Pancreas (tissue), 10 donors: ENCODE data around the gene LYAR. TPM values are rescaled to one million over a fixed set of nuclear protein-coding genes. Genes with fewer than 3 reads are reported as not detected.

ENCODE experiments used
- ATAC-seq, 4 donors: fragments of 200-7000 bp; cut with Tn5 transposase; one replicate each; pipeline versions ENCODE4 v1.8.0 to v1.9.1; 2020; ENCODE audit warnings: mild to moderate bottlenecking in 4 of 4, moderate library complexity in 4 of 4
- DNase-seq, 6 donors: peaks; one replicate each; pipeline ENCODE4 v3.0.0-alpha.2; 2020
- FAIRE-seq: peaks from 2 replicates; lab custom pipeline; 2012; peaks lifted over from hg19 to GRCh38; lab: Jason Lieb, UNC
- H3K27ac ChIP-seq, 4 donors: fragments of 200-600 bp; sonication (generic); 1 replicate in 3 of 4; 2 replicates in 1 of 4; pipeline versions ENCODE4 v1.5.0 to v1.8.0; 2020
- H3K27me3 ChIP-seq, 4 donors: fragments of 200-600 bp; one replicate each; pipeline ENCODE4 v1.8.0; 2021
- H3K36me3 ChIP-seq, 3 donors: fragments of 200-600 bp; sonication (generic) in 1 of 3; one replicate each; pipeline versions ENCODE4 v1.5.0 to v1.8.0; 2020 to 2021
- H3K4me1 ChIP-seq, 3 donors: fragments of 200-600 bp; one replicate each; pipeline ENCODE4 v1.8.0; 2021
- H3K4me3 ChIP-seq, 4 donors: fragments of 200-600 bp; sonication (generic) in 2 of 4; one replicate each; pipeline versions ENCODE4 v1.5.0 to v1.8.0; 2020 to 2021
- H3K9me3 ChIP-seq, 4 donors: fragments of 200-600 bp; one replicate each; pipeline ENCODE4 v1.8.0; 2021
- CTCF ChIP-seq, 4 donors: fragments of 200-600 bp; sonication (generic) in 3 of 4; IDR thresholded peaks; one replicate each; pipeline versions ENCODE4 v1.5.0 to v1.8.0; 2021; ENCODE audit warnings: antibody characterized with exemption in 4 of 4
- WGBS, 2 donors: extraction: QIAGEN DNeasy Blood & Tissue Kit; methylation state at CpG; one replicate each; pipeline ENCODE4 v1.1.7; 2013; 5-methylcytosine and 5-hydroxymethylcytosine counted together
- intact Hi-C, 3 donors: fragments of 100-400 bp; cut with DNase I; formaldehyde crosslinking; loops; one replicate each; pipeline versions ENCODE4 v1.11.1 to v1.14.2; 2022
- polyA plus RNA-seq, 2 donors: library from polyadenylated mRNA; stranded (reverse); fragments of 200-250 nt; gene quantifications; one replicate each; pipeline ENCODE4 v1.2.3, GENCODE V29; 2013
- total RNA-seq, 6 donors: library from RNA; stranded (reverse); fragmentation: NEBNext Ultra II Directional in 4 of 6; extraction: Animal tissue kit (Norgen Biotek cat#: 25700) in 4 of 6; gene quantifications; one replicate each; pipeline versions ENCODE4 v1.2.1 to v1.2.4, GENCODE V29; 2021 to 2023
- donor health status: healthy with polysubstance abuse.
- donor health status: DM: no; HTN: no; CAD: no; lungs with moderate emphysema.
- donor health status: DM: no; HTN: no; CAD: no.
- donor health status: control.
- donor health status: control.
- donor health status: Bipolar disorder and iron deficiency.
- donor health status: DM: yes; HTN: yes; CAD: no.
- donor health status: DM: no; HTN: no; CAD: no.
- donor health status: DM: no; HTN: no; CAD: no.
- donor health status: DM: yes; HTN: yes; CAD: no.

LYAR gene
- total and polyA plus RNA-seq, 8 donors, result 1.5 to 6.6 (median 4.1) TPM

GRCh38 chr4:4226606-4227438, 63.1 kb downstream of the LYAR start, which contains the start of gene OTOP1:
Gene OTOP1 (minus strand): TSS chr4:4226929. CDS start chr4:4226864, 65 bp downstream.
- peak in 2 of 6 donors; percentile 54 to 75 for DNase-seq
- H3K4me1 ChIP-seq, result no peaks in the 10 kb centered on the region
- H3K27ac ChIP-seq, result no peak within 1 kb of the TSS
- no peak for TF ChIP-seq CTCF (IDR thresholded peaks at IDR 0.05)
- no peak for ATAC-seq
- no peak for FAIRE-seq
- no peaks in the 10 kb centered on the region for H3K9me3 ChIP-seq
- H3K27me3 ChIP-seq, result no peaks in the 10 kb centered on the region
- no peak within 1 kb of the TSS for H3K4me3 ChIP-seq
- WGBS, 2 donors, result 9% methylated on average over 47 to 82 of the region's 82 CpGs
- intact Hi-C loops, result no loop called here
- no peaks in the 10 kb centered on the region for H3K36me3 ChIP-seq

- no peaks in the 10 kb centered on the region for H3K27me3 ChIP-seq
- FAIRE-seq (no peak), ATAC-seq (no peak), DNase-seq (no peak)
- intact Hi-C loops, result no loop called here
- no peak for TF ChIP-seq CTCF (IDR thresholded peaks at IDR 0.05)
- H3K27ac ChIP-seq, result no peak overlapping the region
- no peaks in the 10 kb centered on the region for H3K4me1 ChIP-seq
- no peak overlapping the region for H3K4me3 ChIP-seq
- WGBS, 2 donors, result 12 to 13% methylated on average over 41 of the region's 41 CpGs
- H3K9me3 ChIP-seq, result no peaks in the 10 kb centered on the region
- no peaks in the 10 kb centered on the region for H3K36me3 ChIP-seq
Observed at GRCh38 chr4:4225915-4226605, 63.9 kb downstream of the LYAR start.

Other genes with a start within 250 kb of the LYAR start
- gene OTOP1, start 63.2 kb downstream of the LYAR start, total RNA-seq, result not detected
- gene OTOP1, start 63.2 kb downstream of the LYAR start, polyA plus RNA-seq, result not detected
- gene TMEM128, start 41.9 kb downstream of the LYAR start, total RNA-seq, result 10 to 100 TPM in 2 of 6 donors, 1 to 10 TPM in 4; 6.5 to 10.9 (median 8.2) TPM
- 10 to 100 TPM in 1 of 2 donors, 1 to 10 TPM in 1; 8.7 to 23.3 TPM for gene TMEM128, start 41.9 kb downstream of the LYAR start, polyA plus RNA-seq
- 1 to 10 TPM; 1.5 to 3.7 (median 3.4) TPM for gene ZBTB49, start 97 bp upstream of the LYAR start, total RNA-seq
- 1 to 10 TPM; 2.3 to 3.9 TPM for gene ZBTB49, start 97 bp upstream of the LYAR start, polyA plus RNA-seq
- 1 to 10 TPM in 3 of 6 donors, under 1 TPM in 3; 0.28 to 2.9 (median 0.92) TPM for gene NSG1, start 96.9 kb upstream of the LYAR start, total RNA-seq
- gene NSG1, start 96.9 kb upstream of the LYAR start, polyA plus RNA-seq, result 10 to 100 TPM in 1 of 2 donors, under 1 TPM in 1; 0.95 to 10.1 TPM